GM18502 (cell line): ENCODE results near the gene UCHL1.
"Not testable (repeated sequence)": the region's sequence is repeated elsewhere in the genome, so short reads cannot be mapped to it uniquely, and the experiment has no call there.

ENCODE experiments used
- ATAC-seq: cut with Tn5 transposase; IDR thresholded peaks from one replicate; pipeline ENCODE4 v1.9.1; 2021; ENCODE audit warnings: mild to moderate bottlenecking; ENCODE audit not compliant: unreplicated experiment, poor library complexity

UCHL1 gene

DNA sequence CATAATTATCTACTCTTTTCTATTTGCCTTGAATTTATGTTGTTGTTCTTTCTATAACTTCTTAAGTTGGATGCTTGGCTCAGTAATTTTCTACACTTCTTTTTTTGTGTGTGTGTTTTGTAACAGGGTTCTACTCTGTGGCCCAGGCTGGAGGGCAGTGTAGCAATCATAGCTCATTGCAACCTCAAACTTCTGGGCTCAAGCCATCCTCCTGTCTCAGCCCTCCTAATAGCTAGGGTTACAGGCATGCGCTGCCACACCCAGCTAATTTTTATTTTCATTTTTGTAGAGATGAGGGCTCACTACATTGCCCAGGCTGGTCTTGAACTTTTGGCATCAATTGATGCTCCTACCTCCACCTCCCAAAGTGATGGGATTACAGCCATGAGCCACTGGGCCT, 20.7 kb upstream of the UCHL1 start:
- ATAC-seq: no peak

DNA sequence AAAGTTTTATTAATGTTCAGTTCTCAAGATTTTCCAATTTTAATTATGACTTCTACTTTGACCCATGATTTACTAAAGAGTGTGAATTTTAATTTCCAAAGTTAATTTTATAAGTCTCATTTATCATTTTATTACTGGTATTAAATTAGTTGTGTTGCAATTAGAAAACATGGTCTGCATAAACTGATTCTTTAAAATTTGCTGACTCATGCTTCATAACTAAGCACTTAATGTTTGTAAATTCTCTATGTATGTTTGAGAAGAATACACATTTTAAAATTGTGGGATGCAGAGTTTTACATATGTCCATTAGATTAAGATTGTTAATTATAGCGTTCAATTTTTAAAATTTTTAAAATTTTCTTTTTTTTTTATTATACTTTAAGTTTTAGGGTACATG, 20.2 kb upstream of the UCHL1 start:
- no peak for ATAC-seq

DNA sequence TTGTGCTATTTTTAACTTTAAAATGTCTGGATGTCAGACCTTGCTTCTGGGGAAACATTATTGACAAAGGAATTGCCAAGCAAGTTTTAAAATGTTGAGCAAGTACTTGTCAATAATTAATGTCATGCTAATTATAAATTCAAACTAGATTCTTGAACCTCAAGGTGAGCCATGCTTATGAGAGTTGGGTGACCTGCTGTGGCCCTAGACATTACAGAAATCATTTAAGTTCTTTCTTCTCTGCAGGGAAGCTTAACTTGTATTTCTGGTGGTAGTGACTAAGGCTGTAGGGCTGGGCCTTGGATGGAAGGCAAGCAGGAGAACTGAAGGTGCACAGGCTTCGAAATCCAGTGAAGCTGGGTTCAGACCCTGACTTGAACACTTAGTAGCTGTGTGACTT, 14.8 kb upstream of the UCHL1 start:
- ATAC-seq: no peak

DNA sequence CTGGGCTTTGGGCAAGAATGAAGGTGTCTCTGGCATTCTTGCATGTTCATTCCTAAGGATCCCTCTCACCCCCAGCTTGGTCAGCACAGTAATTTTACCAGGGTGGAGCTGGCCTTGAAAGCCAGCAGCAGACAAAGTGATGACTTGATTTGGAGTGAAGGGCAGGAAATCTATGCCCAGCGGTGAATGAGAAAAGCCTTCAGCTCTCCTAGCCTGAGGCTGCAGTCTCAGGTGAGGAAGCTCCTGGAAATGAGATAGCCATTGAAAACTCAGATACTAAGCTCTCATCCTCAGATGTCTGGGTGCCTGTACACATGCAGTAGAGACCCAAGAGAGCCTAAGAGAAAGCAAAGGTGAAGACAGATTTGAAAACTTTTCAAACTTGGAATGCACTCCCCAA, 10.7 kb upstream of the UCHL1 start:
- ATAC-seq: no peak

DNA sequence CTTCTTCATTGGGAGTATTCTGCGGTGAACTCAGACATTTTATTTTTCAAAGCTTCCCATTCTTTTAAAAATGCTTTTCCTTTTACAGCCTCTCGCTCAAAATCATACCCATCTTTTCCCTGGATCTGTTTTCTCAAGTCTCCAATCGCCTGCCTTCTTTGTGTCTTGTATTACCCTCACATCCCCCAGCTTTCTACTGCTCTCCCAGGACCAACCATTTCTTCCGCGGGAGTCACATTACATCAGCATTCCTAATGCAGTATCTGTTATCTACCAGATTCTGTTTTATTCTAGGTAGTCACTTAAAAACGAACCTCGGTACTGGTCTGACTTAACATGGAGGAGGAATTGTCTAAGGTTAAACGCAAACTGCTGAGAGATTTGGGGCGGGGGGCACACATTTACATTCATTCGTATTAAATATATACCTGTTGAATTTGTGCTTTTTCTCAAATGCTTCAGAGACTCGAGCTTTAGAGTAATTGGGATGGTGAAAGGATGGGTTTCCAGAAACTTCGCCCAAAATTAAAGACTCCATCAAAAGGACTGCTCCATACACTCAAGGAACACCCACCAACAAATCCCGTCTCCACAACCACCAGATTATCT, 493 bp upstream of the UCHL1 start:
- no peak for ATAC-seq

DNA sequence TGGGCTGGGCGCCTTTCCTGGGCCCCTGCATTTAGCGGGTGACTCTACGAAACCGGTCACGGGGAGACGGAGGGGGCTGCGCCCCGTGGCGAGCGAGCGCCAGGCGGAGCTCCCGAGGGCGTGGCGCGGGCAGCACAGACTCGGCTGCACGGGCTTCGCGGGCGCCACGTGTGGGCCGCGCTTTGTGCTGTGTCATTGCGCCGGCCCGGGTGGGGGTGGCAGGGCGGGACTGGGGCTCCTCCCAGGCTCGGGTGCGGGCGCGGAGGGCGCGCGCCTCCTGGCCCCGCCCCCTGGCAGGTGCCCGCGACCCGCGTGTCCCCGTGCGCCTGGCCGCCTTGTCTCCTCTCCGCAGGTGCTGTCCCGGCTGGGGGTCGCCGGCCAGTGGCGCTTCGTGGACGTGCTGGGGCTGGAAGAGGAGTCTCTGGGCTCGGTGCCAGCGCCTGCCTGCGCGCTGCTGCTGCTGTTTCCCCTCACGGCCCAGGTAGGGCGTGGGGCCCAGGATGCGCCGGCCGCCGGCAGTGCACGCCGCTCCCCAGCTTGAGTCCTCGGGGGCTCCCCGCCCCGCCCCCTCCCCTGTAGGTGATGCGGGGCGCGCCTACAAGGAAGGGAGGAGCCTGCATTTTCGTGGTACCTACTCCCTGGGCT, 651 bp downstream of the UCHL1 start:
- ATAC-seq: peak; percentile 76

DNA sequence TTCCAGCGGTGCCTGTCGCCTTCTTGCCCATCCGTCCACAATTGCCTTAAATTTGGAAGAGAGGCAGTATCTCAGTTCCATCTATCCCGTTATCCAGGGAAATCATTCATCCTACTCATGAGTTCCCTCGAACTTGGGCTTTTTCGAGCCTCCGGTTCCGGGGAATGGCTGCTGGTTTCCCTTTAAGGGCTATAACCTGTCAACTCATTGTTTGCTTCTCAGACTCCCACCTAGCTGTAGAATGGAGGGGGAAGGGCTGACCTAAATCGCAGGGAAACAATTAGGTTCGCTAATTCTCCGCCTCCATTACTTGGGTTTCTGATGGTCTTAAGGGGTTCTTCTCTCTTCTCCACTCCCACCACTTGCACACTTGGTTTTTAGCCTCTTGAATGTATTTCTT, 1.2 kb downstream of the UCHL1 start:
- ATAC-seq: no peak

DNA sequence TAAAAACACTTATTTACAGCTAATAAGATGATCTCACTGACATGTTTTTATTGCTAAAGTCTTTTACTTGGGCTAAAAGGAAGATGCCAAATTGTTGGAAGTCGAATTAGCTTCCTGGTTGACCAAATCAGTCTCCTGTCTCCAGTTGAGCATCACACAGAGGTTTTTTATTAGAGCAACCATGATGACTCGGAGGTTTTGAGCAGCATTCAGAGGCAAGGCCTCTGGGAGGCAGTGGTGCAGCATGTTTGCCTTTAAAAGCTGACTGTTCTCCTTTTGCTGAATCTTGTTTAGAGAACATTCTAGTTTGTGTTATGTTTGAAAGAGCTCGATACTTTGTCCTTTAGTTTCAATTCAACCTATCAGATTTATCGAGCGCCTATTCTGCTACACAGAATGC, 2.1 kb downstream of the UCHL1 start:
- no peak for ATAC-seq

DNA sequence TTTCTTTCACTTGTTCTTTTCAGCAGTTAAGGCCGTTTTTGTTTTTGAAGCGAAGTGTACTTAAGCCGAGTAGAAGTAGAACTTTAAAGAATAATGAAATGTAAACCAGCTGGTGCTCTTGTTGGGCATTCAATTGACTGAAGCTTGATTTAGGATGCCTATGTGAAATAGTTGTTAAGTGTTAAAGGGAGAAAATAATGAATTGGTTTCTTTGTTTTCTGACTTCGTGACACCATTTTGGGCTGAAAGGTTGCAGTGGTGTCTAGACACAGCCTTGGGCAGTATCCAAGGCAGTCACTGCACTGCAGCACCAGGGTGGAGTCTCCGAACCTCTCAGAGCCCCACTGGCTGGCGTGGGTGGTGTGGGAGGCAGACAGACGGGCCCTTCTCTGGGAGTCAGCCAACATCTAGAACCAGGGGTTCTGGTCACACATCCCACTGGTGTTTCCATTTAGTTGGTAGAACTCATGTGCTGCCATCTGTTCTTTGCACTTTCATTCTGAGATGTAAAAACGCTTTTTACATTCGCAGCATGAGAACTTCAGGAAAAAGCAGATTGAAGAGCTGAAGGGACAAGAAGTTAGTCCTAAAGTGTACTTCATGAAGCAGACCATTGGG, 3.5 kb downstream of the UCHL1 start:
- ATAC-seq: no peak

DNA sequence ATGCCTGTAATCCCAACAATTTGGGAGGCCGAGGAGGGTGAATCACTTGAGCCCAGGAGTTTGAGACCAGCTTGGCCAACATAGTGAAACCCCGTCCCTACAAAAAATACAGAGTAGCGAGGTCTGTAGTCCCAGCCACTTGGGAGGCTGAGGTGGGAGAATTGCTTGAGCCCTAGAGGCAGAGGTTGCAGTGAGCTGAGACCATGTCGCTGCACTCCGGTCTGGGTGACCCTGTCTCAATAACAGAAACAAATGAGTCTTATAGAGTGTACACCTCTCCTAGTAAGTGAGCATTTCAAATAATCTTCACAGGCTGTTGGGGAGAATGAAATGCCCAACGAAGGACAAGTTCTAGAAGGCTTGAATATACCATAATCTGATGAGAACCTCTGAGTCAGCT, 5.5 kb downstream of the UCHL1 start:
- ATAC-seq: no peak

DNA sequence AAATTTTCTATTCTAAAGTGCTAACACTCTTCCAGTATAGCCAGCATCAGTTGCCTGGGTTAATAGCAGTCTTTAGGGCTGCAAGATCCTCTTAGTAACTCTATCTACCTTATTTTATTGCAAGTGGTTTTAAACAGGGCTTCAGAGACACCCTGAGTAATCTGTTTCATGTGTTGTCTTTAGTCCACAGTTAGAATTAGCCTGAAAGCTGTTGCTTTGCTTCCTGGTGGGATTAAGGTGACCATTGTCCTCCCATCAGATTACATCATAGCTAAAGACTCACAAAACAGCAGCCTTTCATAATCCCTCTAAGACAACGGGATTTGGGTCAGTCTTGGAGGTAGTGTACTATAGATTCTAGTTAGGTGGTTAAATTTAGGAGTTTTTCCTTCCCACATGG, 7.5 kb downstream of the UCHL1 start:
- no peak for ATAC-seq

DNA sequence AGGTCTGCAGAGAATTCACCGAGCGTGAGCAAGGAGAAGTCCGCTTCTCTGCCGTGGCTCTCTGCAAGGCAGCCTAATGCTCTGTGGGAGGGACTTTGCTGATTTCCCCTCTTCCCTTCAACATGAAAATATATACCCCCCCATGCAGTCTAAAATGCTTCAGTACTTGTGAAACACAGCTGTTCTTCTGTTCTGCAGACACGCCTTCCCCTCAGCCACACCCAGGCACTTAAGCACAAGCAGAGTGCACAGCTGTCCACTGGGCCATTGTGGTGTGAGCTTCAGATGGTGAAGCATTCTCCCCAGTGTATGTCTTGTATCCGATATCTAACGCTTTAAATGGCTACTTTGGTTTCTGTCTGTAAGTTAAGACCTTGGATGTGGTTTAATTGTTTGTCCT, 11.3 kb downstream of the UCHL1 start:
- ATAC-seq: no peak

DNA sequence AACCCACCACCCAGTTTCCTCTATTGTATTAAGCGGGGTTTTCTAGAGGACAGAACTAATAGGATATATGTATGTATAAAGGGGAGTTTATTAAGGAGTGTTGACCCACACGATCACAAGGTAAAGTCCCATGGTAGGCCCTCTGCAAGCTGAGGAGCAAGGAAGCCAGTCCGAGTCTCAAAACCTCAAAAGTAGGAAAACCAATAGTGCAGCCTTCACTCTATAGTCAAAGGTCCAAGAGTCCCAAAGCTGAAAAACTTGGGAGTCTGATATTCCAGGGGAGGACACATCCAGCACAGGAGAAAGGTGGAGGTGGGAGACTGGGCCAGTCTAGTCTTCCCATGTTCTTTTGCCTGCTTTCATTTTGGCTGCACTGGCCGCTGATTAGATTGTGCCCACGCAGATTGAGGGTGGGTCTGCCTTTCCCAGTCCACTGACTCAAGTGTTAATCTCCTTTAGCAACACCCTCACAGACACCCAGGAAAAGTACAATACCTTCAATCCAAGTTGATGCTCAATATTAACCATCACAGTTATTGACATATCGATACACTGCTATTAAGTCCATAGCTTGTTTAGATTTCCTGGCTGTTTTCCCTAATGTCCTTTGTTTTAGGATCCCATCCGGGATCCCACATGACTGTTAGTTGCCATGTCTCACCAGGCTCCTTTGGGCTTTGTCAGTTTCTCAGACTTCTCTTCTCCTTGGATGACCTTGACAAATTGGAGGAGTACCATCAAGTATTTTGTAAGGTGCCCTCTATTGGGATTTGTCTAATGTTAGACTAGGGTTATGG, 12.2 kb downstream of the UCHL1 start:
- no peak for ATAC-seq

DNA sequence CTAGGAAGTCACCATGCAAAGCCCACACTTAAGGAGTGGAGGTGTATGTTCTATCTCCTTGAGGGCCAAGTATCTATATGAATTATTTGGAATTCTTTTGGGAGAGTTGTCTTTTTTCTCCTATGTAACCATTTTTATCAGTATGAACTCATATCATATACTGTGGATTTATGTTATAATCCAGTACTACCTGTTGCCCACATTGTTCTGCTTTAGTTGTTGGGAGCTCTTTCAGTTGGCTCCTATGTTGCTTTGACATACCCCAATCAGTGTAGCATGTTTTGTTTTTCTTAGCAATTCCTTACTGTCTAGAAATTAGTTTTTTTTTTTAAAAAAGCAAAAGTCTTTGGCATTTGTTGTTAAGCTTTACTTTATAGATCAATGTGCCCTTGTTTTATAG, 13.0 kb downstream of the UCHL1 start:
- no peak for ATAC-seq

DNA sequence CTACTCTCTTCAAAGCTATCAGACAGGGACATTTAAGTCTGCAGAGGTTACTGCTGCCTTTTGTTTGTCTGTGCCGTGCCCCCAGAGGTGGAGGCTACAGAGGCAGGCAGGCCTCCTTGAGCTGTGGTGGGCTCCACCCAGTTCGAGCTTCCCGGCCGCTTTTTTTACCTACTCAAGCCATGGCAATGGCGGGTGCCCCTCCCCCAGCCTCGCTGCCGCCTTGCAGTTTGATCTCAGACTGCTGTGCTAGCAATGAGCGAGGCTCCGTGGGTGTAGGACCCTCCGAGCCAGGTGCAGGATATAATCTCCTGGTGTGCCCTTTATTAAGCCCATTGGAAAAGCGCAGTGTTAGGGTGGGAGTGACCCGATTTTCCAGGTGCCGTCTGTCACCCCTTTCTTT, 19.2 kb downstream of the UCHL1 start:
- not testable (repeated sequence) for ATAC-seq

DNA sequence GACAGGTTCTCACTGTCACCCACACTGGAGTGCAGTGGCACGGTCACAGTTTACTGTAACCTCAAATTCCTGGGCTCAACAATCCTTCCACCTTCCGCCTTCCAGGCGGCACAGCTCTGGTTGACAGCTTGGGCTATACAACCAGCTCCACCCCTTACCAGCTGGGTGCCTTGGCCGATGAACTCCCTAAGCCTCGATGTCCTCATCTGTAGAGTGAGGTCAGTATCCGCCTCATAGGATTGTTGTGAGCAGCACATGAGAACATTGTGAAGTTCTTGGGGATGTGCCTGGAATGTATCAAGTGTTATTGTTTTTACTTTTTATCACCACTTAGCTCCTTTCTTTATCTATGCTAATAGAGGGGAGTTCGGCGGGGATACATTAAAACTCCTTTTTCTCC, 23.3 kb downstream of the UCHL1 start:
- no peak for ATAC-seq

DNA sequence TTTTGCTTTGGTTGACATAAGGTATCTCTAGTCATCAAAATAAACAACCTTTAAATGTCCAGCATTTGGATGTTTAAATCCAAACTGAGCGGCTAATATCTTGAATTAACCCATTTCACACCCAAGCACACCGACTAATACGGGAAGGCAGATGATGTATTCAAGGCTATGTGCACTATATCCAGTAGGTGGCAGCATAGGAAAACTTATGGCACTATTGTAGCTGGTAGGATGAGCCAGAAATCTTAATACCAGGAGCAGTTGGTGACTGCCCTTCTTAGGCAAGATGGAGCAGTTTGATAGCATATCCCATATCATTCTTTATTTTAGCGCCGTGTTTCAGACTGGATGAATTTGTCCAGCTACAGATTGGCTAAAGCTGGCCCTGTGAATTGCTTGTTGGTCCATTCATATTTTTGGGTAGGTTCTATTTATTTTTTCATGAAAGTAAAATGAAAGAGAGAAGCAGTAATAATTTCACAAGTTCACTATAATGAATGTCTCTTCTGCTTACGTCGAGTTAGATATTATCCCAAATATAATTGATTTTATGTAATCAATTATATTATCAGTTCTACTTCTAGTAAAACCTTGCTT, 24.4 kb downstream of the UCHL1 start:
- peak; percentile 95 for ATAC-seq

DNA sequence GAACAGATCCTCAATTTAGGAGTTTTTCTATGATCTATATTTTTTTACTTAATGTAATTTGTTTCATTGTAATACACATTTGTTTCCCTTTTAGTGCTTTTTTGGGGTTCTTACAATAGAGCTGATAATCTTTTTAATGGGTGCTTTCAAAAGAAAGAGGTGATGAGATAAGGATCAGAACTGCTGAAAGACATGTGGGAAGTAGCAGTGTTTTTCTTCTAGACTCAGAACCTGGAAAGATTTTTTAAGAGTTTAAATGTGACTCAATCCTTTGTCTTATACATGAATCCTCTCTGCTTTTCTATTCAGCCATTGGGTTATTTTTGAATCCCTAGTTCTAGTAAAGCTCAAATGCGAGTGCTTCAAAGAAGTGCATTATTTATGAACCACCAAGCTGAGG, 25.6 kb downstream of the UCHL1 start:
- no peak for ATAC-seq

DNA sequence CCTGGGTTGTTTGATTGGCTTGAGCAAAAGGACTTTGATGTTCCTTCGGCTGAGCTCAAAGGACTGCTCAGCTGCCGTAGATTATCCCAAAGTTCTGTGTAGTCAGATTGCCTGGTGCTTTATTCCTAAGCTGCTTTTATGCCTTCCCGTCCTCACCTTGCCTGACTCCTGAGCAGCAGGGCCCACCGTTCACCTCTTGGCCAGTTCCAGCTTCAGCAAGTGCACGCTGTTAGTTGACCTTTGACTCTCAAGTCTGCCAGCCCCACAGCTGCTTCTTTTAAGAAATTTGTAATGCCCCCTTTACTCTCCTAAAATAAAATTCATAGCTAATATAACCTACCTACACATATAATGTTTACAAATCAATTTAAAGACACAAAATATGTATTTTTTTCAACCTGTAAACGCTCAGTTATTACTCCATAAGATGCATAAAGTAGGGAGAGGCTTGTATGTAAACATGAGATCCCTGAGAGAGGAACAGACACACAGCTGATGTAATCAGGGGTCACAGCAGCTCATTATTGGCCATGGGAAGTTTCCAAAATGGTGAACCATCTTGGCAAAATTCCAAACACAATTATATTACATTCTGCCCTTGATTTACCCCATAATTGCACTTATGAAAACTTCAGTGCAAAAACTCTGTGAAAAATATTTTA, 28.6 kb downstream of the UCHL1 start:
- ATAC-seq: no peak

DNA sequence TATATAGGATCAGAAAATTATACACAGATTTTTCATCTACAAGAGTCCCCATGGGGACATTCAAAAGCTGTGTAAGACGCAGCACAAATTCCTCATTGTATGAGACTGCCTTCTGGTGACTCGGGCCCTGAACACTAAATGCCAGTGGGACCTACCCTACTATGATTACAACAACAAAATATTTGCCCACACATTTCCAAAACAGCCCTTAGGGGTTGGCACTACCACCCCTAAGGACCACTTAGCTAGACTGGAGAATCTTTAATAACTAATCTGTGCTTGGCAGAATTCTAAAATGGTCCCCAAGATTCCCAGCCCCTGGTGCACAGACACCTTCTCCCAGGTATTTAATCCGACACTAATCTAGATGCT, 29.1 kb downstream of the UCHL1 start:
- no peak for ATAC-seq

DNA sequence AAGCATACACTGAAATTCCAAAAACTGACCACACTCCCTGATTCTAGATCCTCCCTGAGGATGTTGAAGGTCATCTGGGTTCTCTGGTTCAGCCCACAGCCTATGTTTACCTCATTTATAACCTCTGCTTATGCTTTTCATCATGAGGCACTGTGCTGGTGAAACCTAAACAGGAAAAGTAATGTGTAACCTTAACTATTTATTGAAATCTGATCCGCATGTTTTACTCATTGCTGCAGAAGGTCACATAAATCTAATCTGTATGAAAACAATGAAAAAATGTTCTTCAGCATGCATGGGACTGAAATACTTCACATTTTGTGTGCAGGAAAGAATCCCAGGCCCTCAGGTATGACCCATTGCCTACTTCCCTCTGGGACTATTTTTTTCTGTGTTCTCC, 30.3 kb downstream of the UCHL1 start:
- ATAC-seq: no peak
